Heart left ventricle (tissue), 16 donors: ENCODE measurements around the gene DGKE. TPM values are rescaled to one million over a fixed set of nuclear protein-coding genes. Genes with fewer than 3 reads are reported as not detected.

Experiments
- ATAC-seq, 4 donors: fragments of 200-7000 bp; cut with Tn5 transposase; one replicate each; pipeline ENCODE4 v1.9.1; 2020 to 2022; ENCODE audit warnings: moderate library complexity in 4 of 4, mild to moderate bottlenecking in 3 of 4, moderate number of reproducible peaks in 1 of 4
- DNase-seq, 5 donors: peaks; one replicate each; pipeline ENCODE4 v3.0.0-alpha.2; 2020
- H3K27ac ChIP-seq, 12 donors: fragments of 200-600 bp; sonication (generic) in 4 of 12; one replicate each; pipeline versions ENCODE4 v1.5.0 to v1.8.0; 2016 to 2022; ENCODE audit warnings: mild to moderate bottlenecking in 2 of 12
- H3K27me3 ChIP-seq, 9 donors: fragments of 200-600 bp; sonication (generic) in 2 of 9; one replicate each; pipeline versions ENCODE4 v1.5.1 to v1.8.0; 2016 to 2022; ENCODE audit warnings: mild to moderate bottlenecking in 3 of 9
- H3K36me3 ChIP-seq, 9 donors: fragments of 200-600 bp; sonication (generic) in 2 of 9; one replicate each; pipeline versions ENCODE4 v1.5.0 to v1.8.0; 2018 to 2022; ENCODE audit warnings: mild to moderate bottlenecking in 2 of 9
- H3K4me1 ChIP-seq, 12 donors: fragments of 200-600 bp; sonication (generic) in 4 of 12; one replicate each; pipeline versions ENCODE4 v1.5.0 to v1.8.0; 2016 to 2022; ENCODE audit warnings: mild to moderate bottlenecking in 3 of 12
- H3K4me3 ChIP-seq, 12 donors: fragments of 200-600 bp; sonication (generic) in 4 of 12; one replicate each; pipeline versions ENCODE4 v1.5.0 to v1.8.0; 2017 to 2022; ENCODE audit warnings: mild to moderate bottlenecking in 9 of 12, moderate library complexity in 4 of 12
- H3K9me3 ChIP-seq, 12 donors: fragments of 200-600 bp; sonication (generic) in 4 of 12; one replicate each; pipeline versions ENCODE4 v1.5.0 to v1.8.0; 2016 to 2022; ENCODE audit warnings: mild to moderate bottlenecking in 1 of 12
- CTCF ChIP-seq, 12 donors: fragments of 200-600 bp; sonication (generic) in 4 of 12; IDR thresholded peaks; one replicate each; pipeline versions ENCODE4 v1.5.0 to v1.8.0; 2018 to 2022; ENCODE audit warnings: antibody characterized with exemption in 12 of 12, mild to moderate bottlenecking in 5 of 12
- POLR2A ChIP-seq, 2 donors: fragments of 450-650 bp; IDR thresholded peaks; one replicate each; pipeline ENCODE4 v1.6.1; 2017; ENCODE audit warnings: antibody characterized with exemption in 2 of 2, mild to moderate bottlenecking in 2 of 2, moderate library complexity in 2 of 2
- WGBS, 4 donors: extraction: QIAGEN DNeasy Blood & Tissue Kit in 2 of 4; methylation state at CpG; one replicate each; pipeline versions ENCODE4 v1.1.5 to v1.1.7; 2013 to 2018; 5-methylcytosine and 5-hydroxymethylcytosine counted together
- intact Hi-C, 10 donors: fragments of 100-400 bp; cut with DNase I; formaldehyde crosslinking; loops; one replicate each; pipeline versions ENCODE4 v1.11.1 to v1.14.2; 2022
- polyA plus RNA-seq, 2 donors: library from polyadenylated mRNA; stranded (reverse); fragments of 200-250 nt; gene quantifications; one replicate each; pipeline ENCODE4 v1.2.3, GENCODE V29; 2013
- total RNA-seq, 9 donors: library from RNA; depleted of rRNA in 2 of 9; stranded (reverse); fragments of >200 nt in 2 of 9; fragmentation: NEBNext Ultra II Directional in 3 of 9; extraction: Animal tissue kit (Norgen Biotek cat#: 25700) in 3 of 9; gene quantifications; one replicate each; pipeline versions ENCODE4 v1.1.0 to v1.2.4, GENCODE V29; 2016 to 2023
- donor health status: ischemic (EF 13 %, LVEDD 7.1; RV severe dilation, severe dysfunction).
- donor health status: healthy with polysubstance abuse.
- donor health status: DM: no; HTN: yes; CAD: no.
- donor health status: DM: no; HTN: no; CAD: no.
- donor health status: ischemic (EF 25% LVEDD 6.9; RV normal size, moderate dysfunction).
- donor health status: ischemic (EF 25% LVEDD 5.7; RV mildly dilated, moderate dysfunction).
- donor health status: healthy.
- donor health status: DM: yes; HTN: yes; CAD: no.
- donor health status: ischemic (EF 35%, LVEDD 5.7; RV mildly dilated, moderate dysfunction).
- donor health status: nonischemic (EF 11% LVEDD 7.7; RV severe dilation, severe dysfunction).
- donor health status: DM: yes; HTN: yes; CAD: no.
- donor health status: PGD.
- donor health status: ischemic (EF 29% LVEDD 5.4; RV normal size, mild dysfunction).
- donor health status: nonischemic (EF 23%, LVEDD 6.1; RV moderate dilation, normal function).

Gene DGKE
- total and polyA plus RNA-seq, 11 donors, result 0.96 to 4.1 (median 2.8) TPM

GRCh38 chr17:56838687-56839086 is 4.7 kb downstream of the DGKE start:
- H3K27me3 ChIP-seq, result no peaks in the 10 kb centered on the region
- no peaks in the 10 kb centered on the region for H3K9me3 ChIP-seq
- peak overlapping the region in 3 of 12 donors; percentile 12 to 25 (median 15) for H3K27ac ChIP-seq
- no peak for DNase-seq
- H3K4me1 ChIP-seq, result peaks cover 0 to 26% (median 11%) of the 10 kb centered on the region in 12 donors
- intact Hi-C loops, result loop anchor here in 3 of 10 donors (5.0 kb wide), 2 partner anchors 74 to 99 kb away; partner anchors contain the start of gene TRIM25 (in 3 of the 3)
- ATAC-seq, result no peak
- TF ChIP-seq POLR2A (IDR thresholded peaks at IDR 0.05) (no peak), CTCF (IDR thresholded peaks at IDR 0.05) (no peak)
- 65 to 84% (median 77%) methylated on average over 3 of the region's 3 CpGs for WGBS, 4 donors
- H3K36me3 ChIP-seq, result peaks cover 0 to 6% (median 2%) of the 10 kb centered on the region in 9 donors
- H3K4me3 ChIP-seq, result peak overlapping the region in 2 of 12 donors; percentile 8 to 91

GRCh38 chr17:56842577-56842976 is 8.6 kb downstream of the DGKE start:
- 46 to 61% (median 53%) methylated on average over 2 of the region's 2 CpGs for WGBS, 4 donors
- no peak overlapping the region for H3K27ac ChIP-seq
- DNase-seq (no peak), ATAC-seq (no peak)
- intact Hi-C loops, result no loop called here
- no peaks in the 10 kb centered on the region for H3K9me3 ChIP-seq
- peaks cover 0 to 11% (median 0%) of the 10 kb centered on the region in 12 donors for H3K4me1 ChIP-seq
- peaks cover 0 to 25% (median 9%) of the 10 kb centered on the region in 9 donors for H3K36me3 ChIP-seq
- H3K4me3 ChIP-seq, result no peak overlapping the region
- TF ChIP-seq CTCF (IDR thresholded peaks at IDR 0.05), result no peak
- no peak for TF ChIP-seq POLR2A (IDR thresholded peaks at IDR 0.05)
- no peaks in the 10 kb centered on the region for H3K27me3 ChIP-seq

- Histone ChIP-seq H3K27me3 (no peaks in the 10 kb centered on the region), H3K4me3 (no peak overlapping the region), H3K36me3 (peaks cover 0 to 49% (median 34%) of the 10 kb centered on the region in 9 donors), H3K27ac (no peak overlapping the region), H3K4me1 (peaks cover 0 to 11% (median 0%) of the 10 kb centered on the region in 12 donors), H3K9me3 (no peaks in the 10 kb centered on the region)
- intact Hi-C loops, result no loop called here
- DNase-seq, result no peak
- 94 to 100% (median 97%) methylated on average over 1 of the region's 1 CpG for WGBS, 4 donors
- ATAC-seq, result no peak
- TF ChIP-seq CTCF (IDR thresholded peaks at IDR 0.05) (no peak), POLR2A (IDR thresholded peaks at IDR 0.05) (no peak)
Observed at GRCh38 chr17:56845934-56846333, 12.0 kb downstream of the DGKE start.

- Histone ChIP-seq H3K9me3 (no peaks in the 10 kb centered on the region), H3K4me3 (no peak overlapping the region), H3K27me3 (no peaks in the 10 kb centered on the region), H3K27ac (no peak overlapping the region), H3K36me3 (peaks cover 0 to 60% (median 34%) of the 10 kb centered on the region in 9 donors), H3K4me1 (peaks cover 0 to 14% (median 0%) of the 10 kb centered on the region in 12 donors)
- DNase-seq (no peak), ATAC-seq (no peak)
- TF ChIP-seq CTCF (IDR thresholded peaks at IDR 0.05) (no peak), POLR2A (IDR thresholded peaks at IDR 0.05) (no peak)
- 90 to 98% (median 97%) methylated on average over 4 of the region's 4 CpGs for WGBS, 4 donors
- intact Hi-C loops, result no loop called here
Observed at GRCh38 chr17:56847106-56847505, 13.2 kb downstream of the DGKE start.
